ENCODE measurements around the gene TRMT1L.
A peak's percentile ranks its signal among the peaks of the same experiment; 100 is the strongest.

DNA sequence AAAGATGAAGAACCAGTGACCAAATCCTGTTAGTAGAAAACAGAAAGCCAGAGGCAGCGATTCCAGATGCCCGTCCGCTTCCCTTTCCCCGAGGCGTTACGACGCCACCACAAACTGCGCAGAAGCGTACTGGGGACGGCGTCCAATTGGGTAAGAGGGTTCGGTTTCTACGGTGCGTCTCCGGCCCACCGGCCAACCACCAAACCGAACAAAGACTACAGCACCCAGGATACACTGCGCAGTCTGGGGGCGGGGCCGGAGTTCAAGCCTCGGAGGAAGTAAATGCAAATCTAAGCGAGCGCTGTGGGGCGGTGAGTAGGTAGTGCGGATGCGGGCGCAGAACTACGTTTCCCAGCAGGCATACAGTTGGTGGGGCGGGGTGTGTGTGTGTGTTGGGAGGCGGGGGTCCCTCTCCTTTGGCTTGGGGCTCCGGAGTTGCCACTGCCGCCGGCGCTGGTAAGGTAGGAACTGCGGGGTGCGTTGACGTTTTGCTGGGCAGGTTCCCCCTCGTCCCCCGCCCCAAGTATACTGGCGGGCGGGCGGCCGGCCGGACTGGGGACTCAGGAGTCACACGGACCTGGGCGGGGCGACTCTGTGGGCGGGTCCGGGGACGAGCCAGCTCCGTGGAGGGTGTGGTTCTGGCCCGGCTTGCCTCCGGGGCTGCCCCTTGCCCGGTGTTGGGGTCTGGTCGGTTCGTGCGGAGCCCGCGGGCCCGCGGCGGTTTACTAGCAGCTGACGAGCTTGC, at the start of gene TRMT1L, which contains the start of gene SWT1:
- TF ChIP-seq POLR2A (IDR thresholded peaks at IDR 0.05) = peak; percentile 99 to 100
- TF ChIP-seq, protein P1, sequence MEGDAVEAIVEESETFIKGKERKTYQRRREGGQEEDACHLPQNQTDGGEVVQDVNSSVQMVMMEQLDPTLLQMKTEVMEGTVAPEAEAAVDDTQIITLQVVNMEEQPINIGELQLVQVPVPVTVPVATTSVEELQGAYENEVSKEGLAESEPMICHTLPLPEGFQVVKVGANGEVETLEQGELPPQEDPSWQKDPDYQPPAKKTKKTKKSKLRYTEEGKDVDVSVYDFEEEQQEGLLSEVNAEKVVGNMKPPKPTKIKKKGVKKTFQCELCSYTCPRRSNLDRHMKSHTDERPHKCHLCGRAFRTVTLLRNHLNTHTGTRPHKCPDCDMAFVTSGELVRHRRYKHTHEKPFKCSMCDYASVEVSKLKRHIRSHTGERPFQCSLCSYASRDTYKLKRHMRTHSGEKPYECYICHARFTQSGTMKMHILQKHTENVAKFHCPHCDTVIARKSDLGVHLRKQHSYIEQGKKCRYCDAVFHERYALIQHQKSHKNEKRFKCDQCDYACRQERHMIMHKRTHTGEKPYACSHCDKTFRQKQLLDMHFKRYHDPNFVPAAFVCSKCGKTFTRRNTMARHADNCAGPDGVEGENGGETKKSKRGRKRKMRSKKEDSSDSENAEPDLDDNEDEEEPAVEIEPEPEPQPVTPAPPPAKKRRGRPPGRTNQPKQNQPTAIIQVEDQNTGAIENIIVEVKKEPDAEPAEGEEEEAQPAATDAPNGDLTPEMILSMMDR (IDR thresholded peaks at IDR 0.05) = no peak
- peak; percentile 100 for TF ChIP-seq POLR2AphosphoS5 (IDR thresholded peaks at IDR 0.05)
- peak in 1 of 4 donors; percentile 39 for TF ChIP-seq EP300 (IDR thresholded peaks at IDR 0.05)

Measured in sigmoid colon (tissue), 4 donors.